Measurements from ENCODE around the gene CELF2.
A peak's percentile ranks its signal among the peaks of the same experiment; 100 is the strongest.
"Not testable (repeated sequence)": the region's sequence is repeated elsewhere in the genome, so short reads cannot be mapped to it uniquely, and the experiment has no call there.

Gene CELF2

DNA sequence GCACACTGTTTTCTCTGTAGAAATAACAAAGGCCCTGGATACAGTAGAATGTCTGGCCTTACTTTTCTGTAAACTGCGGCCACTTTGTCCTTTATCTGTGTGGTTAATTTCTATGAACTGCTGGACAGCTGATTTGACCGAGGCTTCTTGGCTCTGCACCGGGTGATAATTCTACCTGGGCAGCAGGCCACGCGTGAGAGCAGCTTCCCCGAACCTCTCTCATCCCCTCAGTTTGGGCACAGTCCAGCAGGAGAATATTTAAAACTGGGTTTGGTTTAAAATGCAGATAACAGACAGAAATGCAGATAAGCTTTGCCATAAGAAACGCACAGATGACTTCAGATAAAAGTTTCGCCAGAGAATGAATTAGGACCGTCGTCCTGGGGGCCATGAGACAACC, 81.0 kb downstream of the CELF2 start:
- DNase-seq = no peak

DNA sequence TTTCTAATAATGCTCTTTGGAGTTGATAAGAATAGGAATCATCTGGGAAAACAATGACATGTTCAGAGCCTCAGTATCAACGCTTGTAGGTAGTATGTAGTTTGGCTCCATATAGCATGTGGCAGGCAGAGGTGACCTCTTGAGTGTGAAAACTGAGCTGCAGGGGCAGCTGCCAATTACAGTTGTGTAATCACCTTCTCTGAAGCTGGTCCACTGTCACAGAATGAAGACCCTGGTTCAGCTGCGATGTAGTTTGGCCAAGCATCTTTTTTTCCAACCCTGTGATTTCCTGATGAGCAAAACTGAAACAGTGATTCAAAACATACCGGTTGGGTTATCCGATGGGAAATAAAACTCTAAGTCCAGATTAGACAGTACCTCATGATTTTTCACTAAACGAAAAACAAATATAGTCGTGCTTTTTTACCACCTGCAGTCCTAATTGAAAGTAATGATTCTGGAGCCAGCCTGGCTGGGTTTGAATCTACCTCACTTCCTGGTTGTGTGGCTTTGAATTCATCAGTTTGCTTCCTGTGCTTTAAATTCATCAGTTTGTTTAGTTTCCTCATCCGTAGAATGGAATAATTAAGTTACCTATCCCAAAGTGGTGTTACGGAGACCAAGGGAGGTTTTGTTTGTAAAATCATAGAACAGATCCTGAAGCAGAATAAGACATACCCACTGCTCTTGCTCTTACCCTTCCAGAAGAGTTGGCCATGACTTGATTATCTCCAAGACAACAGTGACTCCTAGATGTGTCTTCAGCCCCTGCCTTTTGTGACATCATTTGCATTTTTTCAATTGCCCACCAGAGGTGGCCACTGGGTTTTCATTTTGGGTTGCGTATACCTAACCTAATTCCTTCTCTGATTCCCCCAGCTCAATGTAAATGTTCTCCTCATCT, 87.4 kb downstream of the CELF2 start:
- no peak for DNase-seq

DNA sequence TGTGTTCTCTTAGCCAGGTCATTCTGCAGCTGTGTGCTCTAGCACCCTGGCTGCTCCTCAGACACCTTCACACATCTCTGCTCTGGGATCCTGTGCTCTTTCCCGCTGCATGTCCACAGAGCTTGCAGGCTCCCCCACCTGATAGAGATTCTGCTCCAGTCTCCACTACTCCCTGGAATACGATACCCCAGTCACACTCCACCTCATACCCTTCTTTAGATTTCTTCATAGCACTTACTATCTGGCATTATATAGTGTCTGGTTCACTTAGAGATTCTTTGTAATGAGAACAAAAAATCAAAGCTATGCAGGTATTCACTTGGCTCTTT, 88.0 kb downstream of the CELF2 start:
- DNase-seq = no peak

DNA sequence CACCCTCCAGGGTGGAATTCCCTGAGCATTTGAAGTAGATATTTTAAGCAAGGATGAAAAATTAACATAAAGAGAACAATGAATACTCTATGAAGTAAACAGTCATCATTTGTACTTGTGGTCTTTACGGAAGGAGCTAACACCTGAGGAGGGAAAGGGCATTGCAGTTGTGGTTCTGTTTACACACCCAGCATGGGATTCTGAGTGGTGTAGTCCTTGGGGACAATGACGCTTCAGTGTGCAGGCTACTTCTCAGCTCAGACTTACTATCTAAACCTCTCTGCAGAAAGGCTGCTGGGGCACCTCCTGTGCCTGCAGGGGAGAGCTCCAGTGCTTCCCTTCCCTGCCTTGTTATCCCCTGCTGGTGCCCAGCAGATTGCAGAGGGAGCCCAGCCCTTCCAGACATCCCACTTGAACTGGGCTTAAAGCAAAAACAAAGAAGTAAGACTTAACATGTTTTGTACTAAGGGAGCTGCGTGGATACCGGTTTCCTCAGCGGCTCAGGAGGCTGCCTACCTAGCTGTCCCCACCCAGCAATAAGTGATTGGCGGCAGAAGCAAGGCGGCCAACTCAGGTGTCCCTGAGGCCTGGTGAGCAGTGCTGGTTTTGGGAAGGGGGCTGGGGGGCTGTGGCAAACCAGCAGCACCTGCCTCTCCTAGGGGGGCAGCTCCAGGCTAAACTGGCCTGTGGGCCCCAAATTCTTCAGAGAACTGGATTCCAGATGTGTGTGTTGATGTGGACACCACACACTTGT, 89.1 kb downstream of the CELF2 start:
- no peak for DNase-seq

DNA sequence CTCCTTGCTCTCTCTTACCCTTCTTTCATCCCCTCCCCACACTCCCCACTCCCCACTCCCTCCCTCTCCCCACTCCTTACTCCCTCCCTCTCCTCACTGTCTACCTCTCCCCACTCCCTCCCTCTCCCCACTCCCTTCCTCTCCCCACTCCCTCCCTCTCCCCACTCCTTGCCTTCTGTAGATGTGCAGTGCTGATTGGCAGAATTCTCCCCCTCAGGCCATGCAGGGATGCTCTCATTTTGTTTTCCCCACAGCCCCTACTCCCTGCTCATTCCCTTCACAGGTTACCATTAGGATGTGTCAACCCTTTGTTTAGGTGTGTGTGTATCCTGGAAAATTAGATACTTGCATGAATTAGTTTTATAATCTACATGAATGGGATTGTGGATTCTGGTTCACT, 90.3 kb downstream of the CELF2 start:
- no peak for DNase-seq

DNA sequence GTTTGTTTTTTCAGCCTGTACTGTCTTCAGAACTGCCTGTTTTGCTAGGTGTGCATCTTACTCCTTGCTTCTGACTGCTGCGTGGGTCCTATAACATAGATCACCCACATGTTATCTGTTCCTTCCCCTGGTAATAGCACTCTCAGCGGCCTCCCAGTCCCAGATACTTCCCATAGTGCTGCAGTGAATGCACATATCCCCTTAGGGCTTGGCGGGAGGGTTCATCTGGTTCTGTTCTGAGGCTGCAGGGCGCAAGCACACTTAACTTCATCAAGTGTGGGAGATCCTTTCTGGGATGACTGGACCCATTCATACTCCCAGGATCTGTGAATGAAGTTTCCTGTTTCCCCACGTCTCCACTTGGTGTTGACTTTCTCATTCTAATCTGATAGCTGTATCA, 90.7 kb downstream of the CELF2 start:
- DNase-seq = no peak

DNA sequence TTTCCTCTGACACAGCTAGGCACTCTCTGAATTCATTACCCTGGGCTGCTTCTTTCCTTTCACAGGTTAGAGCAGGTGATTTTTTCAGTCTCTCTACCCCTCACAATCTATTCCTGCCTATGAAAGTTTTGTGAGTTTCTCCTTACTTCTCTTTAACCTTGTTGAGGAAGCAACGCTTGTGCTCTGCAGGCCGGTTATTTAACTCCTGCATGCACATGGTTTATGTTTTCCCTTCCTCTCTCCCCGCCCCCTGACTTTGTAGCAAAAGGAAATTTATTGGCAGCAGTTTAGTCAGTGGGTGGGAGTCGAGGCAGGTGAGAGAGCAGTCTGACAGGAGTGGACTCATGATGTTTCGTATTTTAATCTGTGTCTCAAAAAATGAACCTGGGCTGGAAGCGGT, 91.9 kb downstream of the CELF2 start:
- no peak for DNase-seq

DNA sequence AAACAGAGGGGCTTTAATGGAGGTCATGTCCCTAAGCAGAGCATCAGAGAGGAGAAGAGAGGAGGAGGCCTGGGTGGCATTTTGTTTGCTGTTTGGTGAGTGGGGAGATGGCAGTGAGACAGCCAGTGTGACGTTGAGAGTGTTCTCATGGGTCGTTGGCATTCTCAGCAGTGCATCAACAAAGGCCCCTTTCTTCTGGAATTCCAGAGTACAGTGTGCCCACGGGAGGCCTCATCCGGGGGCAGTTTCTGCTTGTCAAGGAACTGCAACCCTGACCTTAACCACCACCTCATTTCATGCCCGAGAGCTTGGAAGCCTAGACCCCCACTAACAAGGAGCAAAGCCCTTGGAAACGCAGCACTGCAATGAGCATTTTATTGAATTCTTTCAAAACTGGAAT, 92.9 kb downstream of the CELF2 start:
- no peak for DNase-seq

DNA sequence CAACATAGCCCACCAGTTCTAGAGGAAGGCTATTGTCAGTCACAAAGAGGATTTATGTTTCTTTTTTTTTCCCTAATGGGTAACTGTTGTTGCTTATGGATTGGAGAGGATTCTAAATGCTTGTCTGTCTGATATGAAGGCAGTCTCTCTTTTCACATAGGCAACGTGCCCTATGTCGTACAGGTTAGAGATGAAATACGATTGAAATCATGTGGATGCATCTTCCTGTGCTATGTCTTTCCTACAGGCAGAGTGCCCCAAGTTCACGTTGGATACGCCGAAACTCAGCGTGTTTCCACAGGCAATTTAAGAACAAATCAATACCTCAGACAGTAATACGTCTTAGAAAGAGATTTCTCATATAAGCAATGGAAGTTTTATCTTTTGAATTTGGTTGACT, 93.8 kb downstream of the CELF2 start:
- DNase-seq = no peak

DNA sequence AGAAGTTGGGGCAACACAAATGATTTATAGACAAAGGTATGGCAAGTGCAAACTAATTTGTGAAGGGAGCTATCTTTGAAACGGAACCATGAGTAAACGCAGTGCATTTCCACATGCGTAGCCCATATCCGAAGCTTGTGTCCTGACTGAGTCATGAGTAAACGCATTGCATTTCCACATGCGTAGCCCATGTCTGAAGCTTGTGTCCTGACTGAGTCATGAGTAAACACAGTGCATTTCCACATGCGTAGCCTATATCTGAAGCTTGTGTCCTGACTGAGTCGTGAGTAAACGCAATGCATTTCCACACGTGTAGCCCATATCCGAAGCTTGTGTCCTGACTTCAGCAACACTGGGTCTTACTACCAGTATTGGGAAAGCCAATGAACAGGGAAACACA, 95.0 kb downstream of the CELF2 start:
- no peak for DNase-seq

DNA sequence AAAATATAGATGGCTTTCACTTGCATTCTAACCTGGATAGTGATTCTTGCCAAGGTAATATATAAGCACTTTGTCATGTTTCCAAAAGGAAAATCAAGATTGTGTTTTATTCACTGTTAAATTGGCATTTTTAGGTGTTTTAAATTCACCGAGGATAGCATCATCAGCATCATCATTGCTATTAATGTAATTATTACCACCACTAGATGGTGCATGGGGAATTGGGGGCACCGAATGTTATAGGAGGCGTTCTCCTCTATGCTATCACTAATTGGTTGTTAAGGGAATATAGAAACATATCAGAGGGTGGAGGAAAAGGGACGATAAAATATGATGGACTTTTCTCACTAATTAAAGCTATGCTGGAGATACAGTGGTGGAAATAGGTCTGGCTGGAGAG, 95.5 kb downstream of the CELF2 start:
- DNase-seq = no peak

DNA sequence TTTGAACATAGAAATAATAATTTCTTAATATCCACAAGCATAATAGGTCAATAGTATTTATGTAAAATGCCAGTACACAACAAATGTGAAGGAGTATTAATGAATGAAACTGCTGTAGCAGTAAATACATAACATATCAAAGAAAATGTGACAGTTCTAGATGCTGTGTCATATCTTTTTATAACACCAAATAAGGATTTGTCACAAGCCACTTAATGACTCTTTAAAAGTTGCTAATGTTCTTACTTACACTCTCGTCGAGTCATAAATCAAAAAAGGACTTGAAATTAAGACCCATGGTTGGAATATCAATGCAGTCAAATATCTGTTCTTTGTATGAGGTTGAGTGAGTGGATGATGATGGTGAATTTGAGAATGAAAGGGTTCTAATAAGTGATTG, 96.6 kb downstream of the CELF2 start:
- no peak for DNase-seq

DNA sequence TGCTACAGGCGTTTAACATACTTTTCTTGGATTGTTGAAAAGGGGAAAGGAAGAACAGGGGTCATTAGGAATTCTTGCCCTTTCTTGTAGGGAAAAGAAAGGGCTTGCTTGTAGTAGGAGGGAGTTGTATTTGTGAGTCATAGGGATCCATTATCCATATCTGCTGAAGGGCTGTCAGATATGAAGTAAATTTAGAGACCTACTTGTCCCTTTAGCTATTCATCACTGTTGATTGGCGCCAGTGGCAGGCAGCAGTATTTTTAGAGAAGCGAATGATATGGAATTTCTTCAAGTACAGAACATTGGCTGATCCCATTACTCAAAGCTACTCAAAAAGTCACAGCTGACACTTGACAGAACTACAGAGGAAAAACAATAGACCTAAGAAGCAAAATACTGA, 97.7 kb downstream of the CELF2 start:
- DNase-seq = no peak

DNA sequence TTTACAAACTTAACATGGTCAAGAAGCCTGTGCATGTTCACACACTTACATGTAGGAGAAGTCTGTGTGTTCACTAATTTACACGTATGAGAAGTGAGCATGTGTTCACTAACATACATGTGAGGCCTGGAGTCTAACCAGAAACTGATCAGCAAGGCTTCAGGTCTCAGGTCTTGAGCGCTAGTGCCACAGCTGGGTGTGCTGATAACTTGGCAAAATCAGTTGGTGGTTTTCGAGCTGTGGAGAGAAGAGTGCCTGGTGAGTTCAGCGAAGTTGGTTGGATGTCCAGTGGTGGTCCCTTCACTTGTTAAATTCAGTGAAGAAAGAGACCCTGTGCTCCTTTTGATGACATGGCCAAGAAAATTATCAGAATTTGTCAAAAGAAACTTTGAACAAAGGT, 98.7 kb downstream of the CELF2 start:
- no peak for DNase-seq

DNA sequence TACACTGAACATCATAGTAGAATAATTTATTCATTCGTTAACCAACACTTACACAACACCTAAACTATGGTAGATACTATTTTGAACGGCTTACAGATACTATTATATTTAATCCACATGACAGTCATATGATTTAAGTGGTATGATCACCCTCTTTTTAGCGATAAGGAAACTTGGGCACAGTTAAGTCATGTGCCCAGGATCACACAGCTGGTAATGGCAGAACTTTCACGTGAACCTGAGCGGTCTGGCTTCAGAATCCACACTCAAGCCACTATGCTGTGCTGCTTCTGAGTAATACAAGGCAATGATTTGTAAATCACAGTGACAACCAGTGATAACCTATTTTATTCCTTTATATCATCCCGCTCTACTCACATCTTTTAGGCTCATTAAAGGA, 99.1 kb downstream of the CELF2 start:
- DNase-seq = no peak

DNA sequence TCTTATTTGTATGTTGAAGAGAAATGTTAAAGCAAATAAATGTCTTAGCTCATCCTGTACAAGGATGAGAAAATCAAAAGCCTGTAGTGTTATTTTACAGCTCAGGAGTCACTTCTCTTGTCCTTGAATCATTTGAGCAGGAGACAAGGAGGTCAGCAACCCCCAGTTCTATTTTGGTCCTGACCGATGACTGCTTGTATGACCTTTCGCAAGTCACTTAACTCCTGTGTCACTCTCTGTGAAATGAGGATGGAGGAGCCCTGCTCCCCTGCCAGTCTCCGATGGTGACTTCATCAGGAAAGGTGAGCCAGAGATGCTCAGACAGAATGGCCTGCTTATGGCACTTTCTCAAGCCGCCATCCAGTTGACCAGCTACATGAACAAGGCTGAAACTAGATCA, 101.0 kb downstream of the CELF2 start:
- no peak for DNase-seq

DNA sequence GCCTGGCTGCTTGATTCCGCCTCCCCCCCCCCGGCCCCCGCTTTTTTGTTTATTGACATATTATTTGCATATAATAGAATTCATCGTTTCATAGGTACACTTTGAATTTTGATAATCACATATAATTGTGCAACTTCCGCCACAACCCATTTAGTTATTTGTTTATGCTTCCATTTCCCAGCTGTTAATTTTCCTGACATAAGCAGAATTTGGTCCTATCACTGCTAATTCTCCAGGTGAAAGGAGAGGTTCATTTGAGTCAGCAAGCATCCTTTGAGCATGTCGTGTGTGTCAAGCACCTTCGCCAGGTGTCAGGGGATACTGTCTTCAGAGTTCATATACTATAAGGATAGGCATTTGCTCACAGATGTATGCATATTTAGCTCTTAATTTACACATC, 102.2 kb downstream of the CELF2 start:
- DNase-seq = peak; percentile 29

DNA sequence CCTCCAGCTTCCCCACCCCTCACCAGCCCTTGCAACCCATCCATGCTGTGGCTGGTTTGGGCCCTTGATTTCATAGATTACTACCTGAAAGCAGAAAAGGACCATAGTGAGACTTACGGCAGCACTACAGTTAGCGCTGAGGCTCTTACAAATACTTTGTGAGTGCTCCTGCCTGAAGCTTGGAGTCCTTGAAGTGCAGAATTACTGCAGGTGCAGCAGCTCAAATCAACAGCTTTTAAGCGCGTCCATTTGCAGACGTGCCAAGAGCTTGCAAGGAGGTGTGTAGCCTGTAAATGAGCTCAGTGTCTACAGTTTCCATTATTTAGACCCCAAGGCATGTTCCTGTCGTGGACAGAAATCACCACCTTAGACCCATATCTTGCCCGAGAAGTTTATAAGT, 103.0 kb downstream of the CELF2 start:
- DNase-seq = peak; percentile 6

DNA sequence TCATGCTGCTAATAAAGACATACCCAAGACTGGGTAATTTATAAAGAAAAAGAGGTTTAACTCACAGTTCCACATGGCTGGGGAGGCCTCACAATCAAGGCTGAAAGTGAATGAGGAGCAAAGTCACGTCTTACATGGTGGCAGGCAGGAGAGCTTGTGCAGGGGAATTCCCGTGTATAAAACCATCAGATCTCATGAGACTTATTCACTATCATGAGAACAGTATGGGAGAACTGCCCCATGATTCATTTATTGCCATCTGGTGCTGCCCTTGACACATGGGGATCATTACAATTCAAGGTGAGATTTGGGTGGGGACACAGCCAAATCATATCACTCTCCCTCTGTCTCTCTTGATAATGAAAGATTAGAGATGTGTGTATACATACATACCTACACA, 106.2 kb downstream of the CELF2 start:
- DNase-seq = not testable (repeated sequence)

DNA sequence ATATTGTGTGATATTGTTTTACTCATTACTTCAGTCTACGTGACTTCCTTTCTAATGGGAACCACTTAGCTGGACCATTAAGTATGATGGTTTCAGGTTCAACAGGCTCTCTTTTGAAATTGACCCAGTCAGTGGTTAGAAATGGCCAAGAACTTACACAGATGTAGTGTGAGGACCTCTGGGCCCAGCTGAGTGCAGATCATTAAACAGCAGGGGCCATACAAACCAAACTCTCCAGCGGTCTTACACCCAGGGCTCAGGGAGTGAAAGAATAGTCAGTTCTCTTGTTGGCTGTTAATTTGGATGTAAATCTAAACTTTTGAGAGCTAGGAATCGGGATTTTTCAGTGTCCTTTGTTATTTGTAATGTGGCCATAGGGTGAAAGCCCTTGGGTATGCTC, 107.3 kb downstream of the CELF2 start:
- DNase-seq = no peak

DNA sequence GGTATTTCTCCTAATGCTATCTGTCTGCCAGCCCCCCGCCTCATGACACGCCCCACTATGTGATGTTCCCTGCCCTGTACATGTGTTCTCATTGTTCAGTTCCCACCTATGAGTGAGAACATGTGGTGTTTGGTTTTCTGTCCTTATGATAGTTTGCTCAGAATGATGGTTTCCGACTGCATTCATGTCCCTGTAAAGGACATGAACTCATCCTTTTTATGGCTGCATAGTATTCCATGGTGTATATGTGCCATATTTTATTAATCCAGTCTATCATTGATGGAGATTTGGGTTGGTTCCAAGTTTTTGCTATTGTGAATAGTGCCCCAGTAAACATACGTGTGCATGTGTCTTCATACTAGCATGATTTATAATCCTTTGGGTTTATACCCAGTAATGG, 109.3 kb downstream of the CELF2 start:
- not testable (repeated sequence) for DNase-seq

DNA sequence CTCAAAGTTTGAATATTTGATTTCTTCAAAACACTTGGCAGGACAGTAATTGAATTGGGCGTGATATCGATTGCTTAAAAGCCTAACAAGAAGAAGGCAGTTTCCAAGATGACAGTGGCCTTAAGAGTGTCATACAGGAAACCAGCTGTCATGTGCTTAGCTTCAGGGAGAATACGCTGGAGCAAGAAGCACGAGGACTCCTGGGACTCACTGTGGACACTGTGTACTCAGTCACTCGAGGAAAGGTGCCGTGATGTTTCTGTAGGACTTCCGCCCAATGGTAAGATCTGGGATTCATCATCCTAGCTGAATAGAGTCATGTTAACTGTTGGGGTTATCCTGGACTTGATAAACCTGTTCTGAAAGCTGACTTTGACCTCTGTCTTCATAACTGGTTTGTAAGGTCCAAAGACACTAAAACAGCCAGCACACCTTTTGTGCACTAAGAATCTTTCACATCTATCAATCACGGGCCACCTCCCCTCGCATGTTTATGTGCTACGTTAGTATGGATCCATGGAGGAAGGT, 113.5 kb downstream of the CELF2 start:
- DNase-seq = no peak

DNA sequence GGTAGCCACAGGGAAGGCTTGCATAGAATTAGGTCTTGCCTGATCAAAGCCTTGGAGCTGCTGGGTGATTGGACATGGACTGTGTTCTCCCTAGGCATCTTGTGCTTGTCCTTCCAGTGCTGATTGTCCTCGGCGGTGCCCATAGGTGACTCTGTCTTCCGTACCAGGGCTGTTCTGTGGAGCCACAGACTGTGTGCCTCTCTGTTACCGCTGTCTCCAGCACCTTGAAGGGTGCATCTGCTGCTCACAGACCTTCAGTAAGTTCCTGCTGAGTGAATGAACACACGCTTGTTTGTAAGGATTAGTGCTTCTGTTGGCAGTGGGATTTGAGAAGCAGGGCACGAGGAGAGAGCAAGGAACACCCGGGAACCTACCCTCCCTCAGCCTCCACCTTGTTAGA, 116.7 kb downstream of the CELF2 start:
- no peak for DNase-seq

DNA sequence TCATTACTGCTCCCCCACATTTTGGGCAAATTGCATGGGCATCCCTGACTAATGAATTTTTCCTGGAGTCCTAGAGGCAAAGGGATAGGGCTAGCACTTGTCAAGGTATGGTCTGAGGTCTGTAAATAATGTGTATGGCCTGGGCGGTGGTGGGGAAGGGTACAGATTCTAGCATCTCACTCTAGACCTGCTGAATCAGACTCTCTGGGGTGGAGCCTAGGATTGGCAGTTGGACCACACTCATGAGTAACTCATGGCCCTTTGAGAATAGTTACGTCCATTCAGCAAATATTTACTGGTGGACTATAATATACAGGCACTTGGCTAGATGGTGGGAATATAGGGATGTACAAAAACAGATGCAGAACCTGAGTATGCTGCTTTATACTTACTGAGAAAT, 118.0 kb downstream of the CELF2 start:
- DNase-seq = no peak

Measured in NCI-H1105 treated with DMSO at 0.1 percent for 48 hours (cell line).